CD1c-positive myeloid dendritic cell (primary cell): ENCODE results near the gene RASA2.
"Not testable (repeated sequence)": the region's sequence is repeated elsewhere in the genome, so short reads cannot be mapped to it uniquely, and the experiment has no call there.

ENCODE experiments used
- DNase-seq: peaks from one replicate; pipeline ENCODE4 v3.0.0-alpha.2; 2016; ENCODE audit errors: extremely low spot score

The RASA2 gene

GRCh38 chr3:141536017-141536416 is 49.2 kb downstream of the RASA2 start:
- not testable (repeated sequence) for DNase-seq

GRCh38 chr3:141537856-141538255 is 51.0 kb downstream of the RASA2 start:
- no peak for DNase-seq

GRCh38 chr3:141538568-141539240 is 51.9 kb downstream of the RASA2 start:
- no peak for DNase-seq

GRCh38 chr3:141539431-141540187 is 52.8 kb downstream of the RASA2 start:
- DNase-seq: no peak

GRCh38 chr3:141540531-141540930 is 53.7 kb downstream of the RASA2 start:
- no peak for DNase-seq

- DNase-seq: no peak
These were observed 55.6 kb downstream of the RASA2 start for GRCh38 chr3:141542202-141542969.

GRCh38 chr3:141542989-141543388 is 56.2 kb downstream of the RASA2 start:
- no peak for DNase-seq

GRCh38 chr3:141544697-141545096 is 57.9 kb downstream of the RASA2 start:
- no peak for DNase-seq

GRCh38 chr3:141546081-141546480 is 59.3 kb downstream of the RASA2 start:
- DNase-seq: no peak

GRCh38 chr3:141546586-141546985 is 59.8 kb downstream of the RASA2 start:
- no peak for DNase-seq

- no peak for DNase-seq
These were observed 61.0 kb downstream of the RASA2 start for GRCh38 chr3:141547791-141548190.

- DNase-seq: no peak
These were observed 64.3 kb downstream of the RASA2 start for GRCh38 chr3:141550926-141551665.

- DNase-seq: no peak
These were observed 65.7 kb downstream of the RASA2 start for GRCh38 chr3:141552440-141552991.

- peak; percentile 38 for DNase-seq
These were observed 66.2 kb downstream of the RASA2 start for GRCh38 chr3:141553055-141553454.

- no peak for DNase-seq
These were observed 69.2 kb downstream of the RASA2 start for GRCh38 chr3:141556034-141556433.

GRCh38 chr3:141557961-141558706 is 71.3 kb downstream of the RASA2 start:
- peak; percentile 29 for DNase-seq

- peak; percentile 78 for DNase-seq
These were observed 74.7 kb downstream of the RASA2 start for GRCh38 chr3:141561426-141562034.

GRCh38 chr3:141564241-141564640 is 77.4 kb downstream of the RASA2 start:
- DNase-seq: no peak

GRCh38 chr3:141570068-141570467 is 83.2 kb downstream of the RASA2 start:
- no peak for DNase-seq
